Natural killer cell treated with Interleukin-12 subunit alpha and Interleukin-12 subunit beta and Interleukin-15 and Interleukin-18, amount 100 ng/mL, for 72 hours (primary cell): ENCODE data around the gene CBR3. TPM values are rescaled to one million over a fixed set of nuclear protein-coding genes. Genes with fewer than 3 reads are reported as not detected.
"Not testable (repeated sequence)": the region's sequence is repeated elsewhere in the genome, so short reads cannot be mapped to it uniquely, and the experiment has no call there.

Experiments used
- ATAC-seq, 2 donors: fragments of 150-1000 bp; cut with Tn5 transposase in 1 of 2; sonication (Bioruptor Pico), chemical (Tn5 transposase) in 1 of 2; 2 replicates each; pipeline ENCODE4 v1.10.0; 2021
- DNase-seq: peaks from one replicate; pipeline ENCODE4 v3.0.0; 2022; ENCODE audit warnings: low spot score
- H3K27ac Mint-ChIP-seq, 2 donors: 1 replicate in 1 of 2; 2 replicates in 1 of 2; pipeline ENCODE4 v1.8.0; 2022; ENCODE audit warnings: mixed read lengths in 2 of 2, mild to moderate bottlenecking in 1 of 2, moderate library complexity in 1 of 2
- H3K27me3 Mint-ChIP-seq, 2 donors: 1 replicate in 1 of 2; 2 replicates in 1 of 2; pipeline ENCODE4 v1.8.0; 2022; ENCODE audit warnings: mixed read lengths in 2 of 2
- H3K36me3 Mint-ChIP-seq: one replicate; pipeline ENCODE4 v1.8.0; 2022; ENCODE audit warnings: mixed read lengths
- H3K4me1 Mint-ChIP-seq, 2 donors: 1 replicate in 1 of 2; 2 replicates in 1 of 2; pipeline ENCODE4 v1.8.0; 2022; ENCODE audit warnings: low read depth in 2 of 2, mixed read lengths in 2 of 2, mild to moderate bottlenecking in 1 of 2
- H3K4me3 Mint-ChIP-seq: one replicate; pipeline ENCODE4 v1.8.0; 2022; ENCODE audit warnings: mixed read lengths
- H3K9me3 Mint-ChIP-seq: 2 replicates; pipeline ENCODE4 v1.8.0; 2022; ENCODE audit warnings: mixed read lengths
- total RNA-seq, 2 donors: library from RNA; stranded (reverse); gene quantifications; one replicate each; pipeline ENCODE4 v1.2.3, GENCODE V29; 2022

Gene CBR3
- total RNA-seq, result 1 to 10 TPM; 4.5 to 6.5 TPM

GRCh38 chr21:36134803-36135390, at the start of gene CBR3:
CBR3 (plus strand) TSS chr21:36135079; CDS start chr21:36135193, 114 bp downstream.
- Mint-ChIP-seq H3K36me3 (no peaks in the 10 kb centered on the region), H3K9me3 (no peaks in the 10 kb centered on the region), H3K4me3 (peak within 1 kb of the TSS; percentile 86), H3K4me1 (peaks cover 17 to 21% of the 10 kb centered on the region in 2 donors), H3K27ac (peak within 1 kb of the TSS; percentile 59 to 87), H3K27me3 (no peaks in the 10 kb centered on the region)
- peak; percentile 68 for DNase-seq
- ATAC-seq, result peak; percentile 54 to 66

GRCh38 chr21:36087362-36088138, 47.3 kb upstream of the CBR3 start:
- Mint-ChIP-seq H3K4me1 (no peaks in the 10 kb centered on the region), H3K9me3 (no peaks in the 10 kb centered on the region), H3K36me3 (no peaks in the 10 kb centered on the region), H3K27me3 (no peaks in the 10 kb centered on the region), H3K4me3 (no peak overlapping the region), H3K27ac (no peak overlapping the region)
- DNase-seq (no peak), ATAC-seq (no peak)

GRCh38 chr21:36089946-36090345, 44.9 kb upstream of the CBR3 start:
- H3K27me3 Mint-ChIP-seq, result peaks cover 6 to 8% of the 10 kb centered on the region in 2 donors
- peaks cover 9% of the 10 kb centered on the region for H3K36me3 Mint-ChIP-seq
- DNase-seq (no peak), ATAC-seq (no peak)
- no peak overlapping the region for H3K4me3 Mint-ChIP-seq
- no peak overlapping the region for H3K27ac Mint-ChIP-seq
- peaks cover 6% of the 10 kb centered on the region for H3K9me3 Mint-ChIP-seq
- no peaks in the 10 kb centered on the region for H3K4me1 Mint-ChIP-seq

- no peak overlapping the region for H3K27ac Mint-ChIP-seq
- ATAC-seq, result no peak
- H3K4me3 Mint-ChIP-seq, result no peak overlapping the region
- peaks cover 9% of the 10 kb centered on the region for H3K36me3 Mint-ChIP-seq
- no peak for DNase-seq
- H3K27me3 Mint-ChIP-seq, result peaks cover 6 to 8% of the 10 kb centered on the region in 2 donors
- no peaks in the 10 kb centered on the region for H3K4me1 Mint-ChIP-seq
- peaks cover 6% of the 10 kb centered on the region for H3K9me3 Mint-ChIP-seq
Measured at GRCh38 chr21:36092681-36093080, 42.2 kb upstream of the CBR3 start.

GRCh38 chr21:36093512-36093911, 41.4 kb upstream of the CBR3 start:
- no peak overlapping the region for H3K4me3 Mint-ChIP-seq
- H3K27ac Mint-ChIP-seq, result no peak overlapping the region
- peaks cover 6% of the 10 kb centered on the region for H3K9me3 Mint-ChIP-seq
- no peak for DNase-seq
- no peak for ATAC-seq
- H3K27me3 Mint-ChIP-seq, result peaks cover 6 to 8% of the 10 kb centered on the region in 2 donors
- H3K4me1 Mint-ChIP-seq, result no peaks in the 10 kb centered on the region
- H3K36me3 Mint-ChIP-seq, result peaks cover 9% of the 10 kb centered on the region

- no peak for DNase-seq
- H3K27me3 Mint-ChIP-seq, result peaks cover 10 to 11% of the 10 kb centered on the region in 2 donors
- no peak overlapping the region for H3K27ac Mint-ChIP-seq
- H3K36me3 Mint-ChIP-seq, result peaks cover 9% of the 10 kb centered on the region
- H3K4me1 Mint-ChIP-seq, result no peaks in the 10 kb centered on the region
- H3K9me3 Mint-ChIP-seq, result peaks cover 6% of the 10 kb centered on the region
- H3K4me3 Mint-ChIP-seq, result no peak overlapping the region
- ATAC-seq, result no peak
Measured at GRCh38 chr21:36096398-36097290, 38.2 kb upstream of the CBR3 start.

- H3K4me1 Mint-ChIP-seq, result no peaks in the 10 kb centered on the region
- peaks cover 6% of the 10 kb centered on the region for H3K9me3 Mint-ChIP-seq
- H3K4me3 Mint-ChIP-seq, result no peak overlapping the region
- H3K27me3 Mint-ChIP-seq, result peaks cover 13% of the 10 kb centered on the region in 2 donors
- no peak overlapping the region for H3K27ac Mint-ChIP-seq
- ATAC-seq (no peak), DNase-seq (no peak)
- H3K36me3 Mint-ChIP-seq, result peaks cover 9% of the 10 kb centered on the region
Measured at GRCh38 chr21:36097427-36098181, 37.3 kb upstream of the CBR3 start.

- DNase-seq (no peak), ATAC-seq (no peak)
- H3K4me3 Mint-ChIP-seq, result no peak overlapping the region
- peaks cover 6% of the 10 kb centered on the region for H3K9me3 Mint-ChIP-seq
- H3K36me3 Mint-ChIP-seq, result peaks cover 9% of the 10 kb centered on the region
- H3K27ac Mint-ChIP-seq, result no peak overlapping the region
- H3K4me1 Mint-ChIP-seq, result no peaks in the 10 kb centered on the region
- peaks cover 13% of the 10 kb centered on the region in 2 donors for H3K27me3 Mint-ChIP-seq
Measured at GRCh38 chr21:36098182-36098532, 36.7 kb upstream of the CBR3 start.

- Mint-ChIP-seq H3K27me3 (peaks cover 7 to 10% of the 10 kb centered on the region in 2 donors), H3K4me1 (peaks cover 0 to under 1% of the 10 kb centered on the region in 2 donors), H3K9me3 (no peaks in the 10 kb centered on the region), H3K27ac (no peak overlapping the region), H3K4me3 (no peak overlapping the region), H3K36me3 (peaks cover under 1% of the 10 kb centered on the region)
- ATAC-seq (no peak), DNase-seq (no peak)
Measured at GRCh38 chr21:36099000-36099399, 35.9 kb upstream of the CBR3 start.

GRCh38 chr21:36099695-36100211, 35.1 kb upstream of the CBR3 start:
- not testable (repeated sequence) for H3K27ac Mint-ChIP-seq, ATAC-seq, H3K36me3 Mint-ChIP-seq, H3K4me1 Mint-ChIP-seq, H3K9me3 Mint-ChIP-seq, DNase-seq, H3K4me3 Mint-ChIP-seq
- peaks cover 12 to 17% of the 10 kb centered on the region in 2 donors for H3K27me3 Mint-ChIP-seq

- Mint-ChIP-seq H3K27me3 (peaks cover 24 to 31% of the 10 kb centered on the region in 2 donors), H3K27ac (no peak overlapping the region), H3K9me3 (no peaks in the 10 kb centered on the region), H3K4me3 (no peak overlapping the region), H3K4me1 (peaks cover 8 to 18% of the 10 kb centered on the region in 2 donors), H3K36me3 (no peaks in the 10 kb centered on the region)
- no peak for DNase-seq
- no peak for ATAC-seq
Measured at GRCh38 chr21:36100971-36101641, 33.8 kb upstream of the CBR3 start.

GRCh38 chr21:36103434-36103833, 31.4 kb upstream of the CBR3 start:
- Mint-ChIP-seq H3K9me3 (no peaks in the 10 kb centered on the region), H3K27me3 (peaks cover 36 to 49% of the 10 kb centered on the region in 2 donors)

More at GRCh38 chr21:36103434-36103833, 31.4 kb upstream of the CBR3 start:
- DNase-seq, result no peak
- no peak overlapping the region for H3K27ac Mint-ChIP-seq
- H3K36me3 Mint-ChIP-seq, result no peaks in the 10 kb centered on the region
- no peak overlapping the region for H3K4me3 Mint-ChIP-seq
- ATAC-seq, result no peak
- peaks cover 8 to 18% of the 10 kb centered on the region in 2 donors for H3K4me1 Mint-ChIP-seq
